ENCODE measurements around the gene BAZ1A. TPM values are rescaled to one million over a fixed set of nuclear protein-coding genes. Genes with fewer than 3 reads are reported as not detected.

The BAZ1A gene
- total and polyA plus RNA-seq, 2 of the 8 experiments (the other 6 are each of a cell fraction or from before 2014, with no cell fraction given) = 8.0 to 23.1 TPM

GRCh38 chr14:34824256-34824655 lies 50.9 kb downstream of the BAZ1A start (continued):
- TF ChIP-seq SIN3A (conservative IDR thresholded peaks at IDR 0.05 in 1 of 2, IDR thresholded peaks at IDR 0.05 in 1 of 2; ENCODE audit: low read depth in 1 of 2, low read length in 2 of 2) (no peak), SP1 (IDR thresholded peaks at IDR 0.05; ENCODE audit: low read depth, low read length) (no peak)
